Uterine smooth muscle cell (primary cell): ENCODE data around the gene COL11A2. TPM values are rescaled to one million over a fixed set of nuclear protein-coding genes. Genes with fewer than 3 reads are reported as not detected.

Experiments used
- total RNA-seq: library from RNA; depleted of rRNA; stranded (reverse); fragments of >200 nt; gene quantifications from 2 replicates; pipeline ENCODE4 v1.2.3, GENCODE V29; 2014

The COL11A2 gene
- 0.11 and 0.12 TPM in 2 replicates for total RNA-seq

DNA sequence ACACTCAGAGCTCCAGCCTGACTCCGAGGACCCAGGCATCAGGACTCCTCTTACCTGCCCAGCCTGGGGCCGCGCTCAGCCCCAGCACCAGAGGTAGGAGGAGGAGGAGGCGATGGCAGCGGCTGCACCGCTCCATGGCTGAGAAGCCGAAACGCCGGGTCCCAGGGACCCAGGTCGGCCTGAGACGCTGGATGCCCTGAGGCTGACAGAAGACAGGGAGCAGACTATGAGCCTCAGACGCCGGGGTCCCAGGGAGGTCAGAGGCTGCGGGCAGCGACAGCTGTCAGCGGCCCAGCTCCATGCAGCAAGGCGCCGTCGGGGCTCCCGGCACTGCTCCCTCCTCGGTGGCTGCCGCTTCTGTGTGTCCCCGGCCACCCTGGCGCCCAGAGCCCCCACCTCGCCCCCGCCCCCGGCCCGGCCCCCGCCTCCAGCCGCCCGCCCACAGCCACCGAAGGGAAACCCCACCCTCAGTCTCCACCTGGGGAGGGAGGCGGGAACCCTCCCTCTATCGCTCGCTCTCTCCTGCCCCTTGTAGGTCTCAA, at the start of gene COL11A2:
TSS of gene COL11A2 (minus strand) at position 363 of the 542 bp plus-strand sequence. CDS start at position 136, 227 bp downstream.

DNA sequence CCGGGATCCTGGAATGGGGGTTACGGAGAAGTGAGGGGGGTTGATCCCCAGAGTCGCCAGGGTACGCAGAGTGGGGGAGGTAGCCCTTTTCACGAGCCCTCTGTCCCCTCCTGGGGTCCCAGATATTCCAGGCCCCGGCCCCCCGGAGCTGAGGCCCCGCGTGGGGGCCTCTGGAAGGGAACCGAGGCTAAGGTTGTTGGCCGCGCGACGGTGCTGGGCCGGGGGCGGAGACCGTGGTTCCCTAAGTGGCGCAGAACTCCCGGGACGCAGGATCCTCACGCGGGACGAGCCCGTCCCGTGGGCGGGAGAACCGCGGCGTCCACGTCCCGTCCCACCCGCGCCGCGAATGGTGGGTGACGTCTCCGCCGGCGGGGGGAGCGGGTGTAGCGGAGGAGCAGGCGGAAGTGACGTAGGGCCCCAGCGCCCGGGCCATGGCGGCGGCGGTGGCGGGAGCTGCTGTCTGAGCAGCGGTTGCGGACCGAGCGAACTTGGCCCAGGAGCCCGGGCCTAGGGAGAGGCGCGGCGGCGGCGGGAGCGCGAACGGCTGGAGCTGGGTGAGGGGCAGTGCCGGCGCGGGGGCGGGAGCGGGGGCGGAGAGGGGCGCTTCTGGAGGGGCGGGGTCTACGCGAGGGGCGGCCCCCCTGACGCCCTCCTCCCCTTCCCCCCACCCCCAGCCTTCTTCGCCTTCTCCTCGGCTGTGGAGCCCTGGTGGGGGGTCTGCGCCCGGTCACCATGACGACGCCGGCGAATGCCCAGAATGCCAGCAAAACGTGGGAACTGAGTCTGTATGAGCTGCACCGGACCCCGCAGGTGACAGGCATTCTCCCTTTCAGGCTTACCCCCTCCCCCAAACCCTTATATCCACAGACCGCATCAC, 16.1 kb upstream of the COL11A2 start, which contains the start of gene RING1:
TSS of gene RING1 (plus strand) at position 410 of the 877 bp plus-strand sequence. CDS start at position 733, 323 bp downstream.

DNA sequence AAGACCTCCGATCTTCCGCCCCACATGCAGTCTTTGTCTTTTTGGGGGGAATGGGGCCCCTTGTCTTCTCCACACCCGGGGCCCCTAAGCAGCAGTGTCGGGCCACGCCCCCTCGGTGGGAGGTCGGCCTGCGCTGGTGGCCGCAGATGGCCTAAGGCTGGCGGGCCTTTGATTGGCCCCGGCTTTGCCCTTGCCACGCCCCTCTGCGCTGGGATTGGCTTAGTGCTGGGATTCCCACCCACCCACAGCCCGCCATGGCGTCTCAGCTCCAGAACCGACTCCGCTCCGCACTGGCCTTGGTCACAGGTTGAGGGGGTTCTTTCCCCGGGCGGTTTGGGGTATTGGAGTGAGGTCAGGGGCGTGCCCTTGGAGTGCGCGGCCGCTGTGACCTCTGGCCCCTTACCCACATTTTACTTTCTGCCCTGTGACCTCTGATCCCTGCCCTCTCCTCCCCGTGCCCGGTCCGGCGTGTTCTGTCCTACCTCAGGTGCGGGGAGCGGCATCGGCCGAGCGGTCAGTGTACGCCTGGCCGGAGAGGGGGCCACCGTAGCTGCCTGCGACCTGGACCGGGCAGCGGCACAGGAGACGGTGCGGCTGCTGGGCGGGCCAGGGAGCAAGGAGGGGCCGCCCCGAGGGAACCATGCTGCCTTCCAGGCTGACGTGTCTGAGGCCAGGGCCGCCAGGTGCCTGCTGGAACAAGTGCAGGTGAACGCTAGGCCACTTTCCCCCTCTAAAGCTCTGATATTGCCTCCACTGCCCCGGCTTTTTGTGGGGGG, 12.3 kb upstream of the COL11A2 start, which contains the start of gene HSD17B8:
TSS of gene HSD17B8 (plus strand) at position 241 of the 776 bp plus-strand sequence. CDS start at position 255, 14 bp downstream.

DNA sequence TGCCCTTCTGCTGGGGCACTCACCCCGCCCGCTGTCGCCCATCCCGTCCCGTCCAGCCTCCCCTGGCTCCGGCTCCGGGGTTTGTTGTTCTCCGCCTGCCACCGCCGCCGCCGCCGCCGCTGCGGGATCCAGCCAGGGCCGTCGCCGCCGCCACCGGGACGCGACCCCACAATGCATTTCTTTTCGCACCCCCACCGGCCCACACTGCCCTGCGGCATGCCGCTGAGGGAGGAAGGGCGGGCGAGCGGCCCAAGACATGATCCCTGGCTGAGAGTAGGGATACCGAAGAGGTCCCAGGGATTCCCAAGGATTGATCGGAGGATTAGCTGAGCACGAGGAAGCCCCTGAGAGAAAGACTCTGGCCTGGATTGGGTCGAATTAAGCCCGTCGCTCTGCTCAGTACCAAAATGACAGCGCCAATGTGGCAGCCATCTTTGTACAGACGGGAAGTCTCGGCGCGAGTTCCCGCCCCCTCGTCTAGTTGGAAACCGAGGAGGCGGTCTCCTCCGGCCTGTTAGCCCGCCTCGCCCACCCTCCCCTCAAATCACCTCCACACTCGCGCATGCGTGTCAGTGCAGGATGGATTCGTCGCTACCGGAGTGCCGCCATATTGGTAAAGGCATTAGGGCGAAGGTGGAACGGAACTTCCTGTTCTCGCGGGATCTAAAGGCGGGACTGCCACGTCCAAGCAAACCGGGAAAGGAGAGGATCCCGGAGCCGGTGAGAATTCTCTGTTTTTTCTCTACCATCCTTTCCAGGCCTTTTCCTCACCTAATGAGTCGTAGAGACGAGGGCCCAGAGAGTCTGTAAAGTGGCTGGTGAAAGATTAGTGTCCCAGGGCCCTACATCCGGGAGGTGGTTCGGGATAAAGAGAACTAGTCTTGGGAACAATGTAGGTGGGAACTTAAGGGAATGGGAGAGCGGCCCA, 8.2 kb upstream of the COL11A2 start, which contains the start of the genes RXRB and SLC39A7:
TSS of gene RXRB (minus strand) at position 447 of the 928 bp plus-strand sequence. CDS start at position 258, 189 bp downstream.
TSS of gene SLC39A7 (plus strand) at position 649 of the 928 bp plus-strand sequence. CDS start 379 bp downstream, outside the sequence.

Other genes with a start within 250 kb of the COL11A2 start
- 0.33 and 1.1 TPM in 2 replicates for gene HLA-DMA, start 239.4 kb downstream of the COL11A2 start, total RNA-seq
- gene BRD2, start 223.9 kb downstream of the COL11A2 start, total RNA-seq, result 95.3 and 96.0 TPM in 2 replicates
- not detected in 2 replicates for gene HLA-DOA, start 182.9 kb downstream of the COL11A2 start, total RNA-seq
- gene HLA-DPA1, start 118.8 kb downstream of the COL11A2 start, total RNA-seq, result 0.55 and 4.0 TPM in 2 replicates
- gene HLA-DPB1, start 116.5 kb downstream of the COL11A2 start, total RNA-seq, result 6.8 and 21.1 TPM in 2 replicates
- 23.9 and 25.0 TPM in 2 replicates for gene RXRB, start 8.2 kb upstream of the COL11A2 start, total RNA-seq
- 129 and 159 TPM in 2 replicates for gene SLC39A7, start 8.4 kb upstream of the COL11A2 start, total RNA-seq
- gene HSD17B8, start 12.2 kb upstream of the COL11A2 start, total RNA-seq, result 2.7 and 8.9 TPM in 2 replicates
- gene RING1, start 16.0 kb upstream of the COL11A2 start, total RNA-seq, result 26.7 and 34.0 TPM in 2 replicates
- gene VPS52, start 79.4 kb upstream of the COL11A2 start, total RNA-seq, result 35.0 and 35.6 TPM in 2 replicates
- 3,212 and 3,760 TPM in 2 replicates for gene RPS18, start 79.6 kb upstream of the COL11A2 start, total RNA-seq
- gene B3GALT4, start 84.7 kb upstream of the COL11A2 start, total RNA-seq, result 4.4 and 5.3 TPM in 2 replicates
- gene WDR46, start 96.8 kb upstream of the COL11A2 start, total RNA-seq, result 79.9 and 102 TPM in 2 replicates
- gene PFDN6, start 97.1 kb upstream of the COL11A2 start, total RNA-seq, result 38.9 and 42.8 TPM in 2 replicates
- 20.1 and 23.9 TPM in 2 replicates for gene RGL2, start 106.5 kb upstream of the COL11A2 start, total RNA-seq
- 33.0 and 49.9 TPM in 2 replicates for gene TAPBP, start 121.6 kb upstream of the COL11A2 start, total RNA-seq
- 19.5 and 24.2 TPM in 2 replicates for gene ZBTB22, start 125.3 kb upstream of the COL11A2 start, total RNA-seq
- 24.7 and 70.2 TPM in 2 replicates for gene DAXX, start 130.5 kb upstream of the COL11A2 start, total RNA-seq
- gene KIFC1, start 199.4 kb upstream of the COL11A2 start, total RNA-seq, result 15.0 and 57.7 TPM in 2 replicates
- gene PHF1, start 218.5 kb upstream of the COL11A2 start, total RNA-seq, result 23.0 and 29.7 TPM in 2 replicates
- gene CUTA, start 225.6 kb upstream of the COL11A2 start, total RNA-seq, result 109 and 129 TPM in 2 replicates
- gene SYNGAP1, start 227.6 kb upstream of the COL11A2 start, total RNA-seq, result 4.6 and 6.0 TPM in 2 replicates